B cell (primary cell): ENCODE measurements around the gene RMC1. TPM values are rescaled to one million over a fixed set of nuclear protein-coding genes. Genes with fewer than 3 reads are reported as not detected.

ENCODE experiments used
- ATAC-seq: fragments of 200-7000 bp; cut with Tn5 transposase; one replicate; pipeline ENCODE4 v1.10.0; 2021; ENCODE audit warnings: low read depth, mild to moderate bottlenecking, moderate number of reproducible peaks, moderate library complexity
- CTCF ChIA-PET: fragments of 350-600 bp; sonication (Branson Sonifier 250); formaldehyde crosslinking; loops from one replicate; lab custom pipeline; 2021; ENCODE audit warnings: antibody characterized with exemption, inconsistent platforms; lab: Charles Lee
- POLR2A ChIA-PET: fragments of 350-600 bp; sonication (Branson Sonifier 250); formaldehyde crosslinking; loops from one replicate; lab custom pipeline; 2021; ENCODE audit warnings: antibody characterized with exemption; lab: Charles Lee
- DNase-seq: peaks from one replicate; pipeline ENCODE4 v3.0.0; 2013
- H2AFZ ChIP-seq: 2 replicates; pipeline ENCODE4 v1.6.1; 2012; ENCODE audit warnings: mild to moderate bottlenecking, low read depth, low read length; ENCODE audit not compliant: insufficient read depth, poor library complexity, severe bottlenecking
- H3K27ac ChIP-seq, 2 donors: 1 replicate in 1 of 2; 2 replicates in 1 of 2; pipeline ENCODE4 v1.5.1; 2012 to 2013; ENCODE audit warnings: low read length in 2 of 2, mild to moderate bottlenecking in 2 of 2, moderate library complexity in 1 of 2
- H3K27me3 ChIP-seq, 4 experiments: fragments of 200-600 bp in 1 of 4; sonication (generic) in 1 of 4; replicated peaks in 1 of 4; 1 replicate in 2 of 4; 2 replicates in 2 of 4; pipeline versions ENCODE4 v1.6.1 to v1.7.0; 2013 to 2016; ENCODE audit warnings: low read length in 3 of 4, mild to moderate bottlenecking in 2 of 4, mixed read lengths in 1 of 4, moderate library complexity in 1 of 4; ENCODE audit not compliant: insufficient read depth in 4 of 4, control insufficient read depth in 3 of 4; ENCODE audit errors: control extremely low read depth in 1 of 4
- H3K36me3 ChIP-seq, 2 experiments: replicated peaks in 1 of 2; 1 replicate in 1 of 2; 2 replicates in 1 of 2; pipeline versions ENCODE4 v1.6.1 to v1.7.1; 2013; ENCODE audit warnings: low read length in 1 of 2; ENCODE audit not compliant: insufficient read depth in 2 of 2, control insufficient read depth in 1 of 2; ENCODE audit errors: control extremely low read depth in 1 of 2, extremely low read depth in 1 of 2
- H3K4me1 ChIP-seq, 2 donors: fragments of 200-600 bp in 1 of 2; sonication (generic) in 1 of 2; 1 replicate in 1 of 2; 2 replicates in 1 of 2; pipeline versions ENCODE4 v1.5.1 to v1.6.1; 2013 to 2017; ENCODE audit warnings: low read length in 2 of 2; ENCODE audit not compliant: control insufficient read depth in 2 of 2, insufficient read depth in 2 of 2
- H3K4me2 ChIP-seq: replicated peaks from 2 replicates; pipeline ENCODE3; 2012; ENCODE audit warnings: mild to moderate bottlenecking, low read depth, low read length; ENCODE audit not compliant: poor library complexity, severe bottlenecking
- H3K4me3 ChIP-seq, 5 experiments: fragments of 200-600 bp in 1 of 5; sonication (generic) in 1 of 5; 1 replicate in 3 of 5; 2 replicates in 2 of 5; pipeline versions ENCODE4 v1.5.1 to v1.7.0; 2011 to 2016; ENCODE audit warnings: low read length in 4 of 5, mild to moderate bottlenecking in 4 of 5, low read depth in 2 of 5, control low read depth in 1 of 5, moderate library complexity in 1 of 5; ENCODE audit not compliant: insufficient read depth in 1 of 5; ENCODE audit errors: control extremely low read depth in 1 of 5, extremely low read depth in 1 of 5
- H3K79me2 ChIP-seq: fragments of 200-600 bp; sonication (generic); one replicate; pipeline ENCODE4 v1.6.0; 2016; ENCODE audit warnings: low read length; ENCODE audit not compliant: control insufficient read depth, insufficient read depth
- H3K9ac ChIP-seq: fragments of 200-600 bp; sonication (generic); 2 replicates; pipeline ENCODE4 v1.6.1; 2017; ENCODE audit warnings: mild to moderate bottlenecking, low read length, moderate library complexity
- H3K9me3 ChIP-seq, 3 donors: one replicate each; pipeline versions ENCODE4 v1.6.1 to v1.7.1; 2013; ENCODE audit warnings: low read length in 2 of 3; ENCODE audit not compliant: control insufficient read depth in 2 of 3, insufficient read depth in 1 of 3; ENCODE audit errors: control extremely low read depth in 1 of 3
- H4K20me1 ChIP-seq: 2 replicates; pipeline ENCODE4 v1.6.0; 2012; ENCODE audit warnings: mild to moderate bottlenecking, low read length; ENCODE audit not compliant: insufficient read depth, control insufficient read depth, poor library complexity, severe bottlenecking
- H3K27ac Mint-ChIP-seq: one replicate; pipeline ENCODE4 v1.8.0; 2021; ENCODE audit warnings: mixed read lengths
- H3K27me3 Mint-ChIP-seq: one replicate; pipeline ENCODE4 v1.8.0; 2021; ENCODE audit warnings: mixed read lengths
- H3K4me1 Mint-ChIP-seq: one replicate; pipeline ENCODE4 v1.8.0; 2021; ENCODE audit warnings: mixed read lengths
- H3K4me3 Mint-ChIP-seq: one replicate; pipeline ENCODE4 v1.8.0; 2021; ENCODE audit warnings: mixed read lengths
- H3K9me3 Mint-ChIP-seq: one replicate; pipeline ENCODE4 v1.8.0; 2022; ENCODE audit warnings: mixed read lengths; ENCODE audit not compliant: insufficient read depth
- CTCF ChIP-seq: fragments of 200-600 bp; IDR thresholded peaks from one replicate; pipeline ENCODE4 v1.8.0; 2022; ENCODE audit warnings: antibody characterized with exemption, mild to moderate bottlenecking
- EZH2 ChIP-seq: IDR thresholded peaks from 2 replicates; pipeline ENCODE4 v1.6.1; 2012; ENCODE audit warnings: borderline replicate concordance, low read depth, mild to moderate bottlenecking, moderate library complexity, low read length; ENCODE audit not compliant: insufficient read depth, poor library complexity, severe bottlenecking
- WGBS: methylation state at CpG from one replicate; pipeline ENCODE4 v1.1.5; 2013; ENCODE audit warnings: missing lambda C conversion rate; ENCODE audit not compliant: insufficient coverage; 5-methylcytosine and 5-hydroxymethylcytosine counted together
- intact Hi-C: fragments of 100-400 bp; cut with micrococcal nuclease; formaldehyde crosslinking; loops from one replicate; pipeline ENCODE4 v1.10.0; 2022
- polyA plus RNA-seq: library from polyadenylated mRNA; depleted of rRNA; stranded (reverse); fragments of >200 nt; gene quantifications from 2 replicates; pipeline ENCODE4 v1.2.3, GENCODE V29; 2012
- total RNA-seq, 2 donors: library from RNA; stranded (reverse); fragments of 120-200 nt in 1 of 2; gene quantifications; 1 replicate in 1 of 2; 2 replicates in 1 of 2; pipeline versions ENCODE4 v1.2.3 to v1.2.4, GENCODE V29; 2013 to 2022

RMC1 gene
- total and polyA plus RNA-seq, 2 donors (not counting 1 experiment from before 2014, with no cell fraction given) = 77.3 to 137 TPM

- no peaks in the 10 kb centered on the region for H3K9me3 Mint-ChIP-seq
- ATAC-seq (peak; percentile 86), DNase-seq (peak; percentile 79)
- intact Hi-C loops = loop anchor here (1.0 to 2.0 kb wide), 3 partner anchors 18 to 27 kb away; partner anchors contain the start of genes RIOK3 and RMC1
- peaks cover 58% of the 10 kb centered on the region for H3K4me1 Mint-ChIP-seq
- peak overlapping the region; percentile 77 for H3K4me3 Mint-ChIP-seq
- H3K79me2 ChIP-seq = peaks cover 29% of the 10 kb centered on the region
- peak overlapping the region; percentile 73 to 86 for H3K27ac ChIP-seq
- H3K4me2 ChIP-seq = peak overlapping the region; percentile 62
- H3K9ac ChIP-seq = peak overlapping the region; percentile 33
- no peaks in the 10 kb centered on the region for H3K27me3 ChIP-seq
- H2AFZ ChIP-seq = peak overlapping the region; percentile 50
- H3K36me3 ChIP-seq = peaks cover 23 to 44% of the 10 kb centered on the region in 2 experiments
- WGBS = no CpG with 5 or more reads among the region's 3 CpGs
- TF ChIP-seq CTCF (no peak), EZH2 (no peak)
- CTCF ChIA-PET = interaction anchor here (1.0 to 5.4 kb wide), 7 partner anchors 8 to 83 kb away, joined by 3 to 39 read pairs (median 7); no protein-coding TSS in a partner anchor
- H3K27ac Mint-ChIP-seq = peak overlapping the region; percentile 88
- H3K27me3 Mint-ChIP-seq = no peaks in the 10 kb centered on the region
- no peaks in the 10 kb centered on the region for H4K20me1 ChIP-seq
- peaks cover 51 to 60% of the 10 kb centered on the region in 2 donors for H3K4me1 ChIP-seq
- POLR2A ChIA-PET = interaction anchor here (1.4 to 2.0 kb wide), 2 partner anchors 8 to 19 kb away, joined by 6 to 9 read pairs; no protein-coding TSS in a partner anchor
- peak overlapping the region in 3 of 5 experiments; percentile 0 to 29 (median 3) for H3K4me3 ChIP-seq
- H3K9me3 ChIP-seq = no peaks in the 10 kb centered on the region
Measured at GRCh38 chr18:23479829-23480505, 23.3 kb upstream of the RMC1 start.
